Adipocyte (in vitro differentiated cells): Measurements from ENCODE around the gene USH2A.

Experiments
- DNase-seq: peaks from one replicate; pipeline ENCODE4 v3.0.0-alpha.2; 2015; ENCODE audit warnings: low read depth
- H3K27me3 ChIP-seq: replicated peaks from 2 replicates; pipeline ENCODE4 v1.7.0; 2013; ENCODE audit warnings: mild to moderate bottlenecking, low read length, moderate library complexity; ENCODE audit not compliant: control insufficient read depth, insufficient read depth
- H3K36me3 ChIP-seq: 2 replicates; pipeline ENCODE4 v1.7.0; 2013; ENCODE audit warnings: low read length, mild to moderate bottlenecking, moderate library complexity; ENCODE audit not compliant: control insufficient read depth, insufficient read depth, severe bottlenecking
- H3K4me1 ChIP-seq: 2 replicates; pipeline ENCODE4 v1.7.0; 2013; ENCODE audit warnings: mild to moderate bottlenecking, low read length, moderate library complexity; ENCODE audit not compliant: control insufficient read depth, insufficient read depth
- H3K4me3 ChIP-seq: 2 replicates; pipeline ENCODE4 v1.7.0; 2013; ENCODE audit warnings: mild to moderate bottlenecking, low read length, moderate library complexity
- H3K9ac ChIP-seq: 2 replicates; pipeline ENCODE4 v1.7.0; 2013; ENCODE audit warnings: mild to moderate bottlenecking, low read length, moderate library complexity
- H3K9me3 ChIP-seq: 2 replicates; pipeline ENCODE4 v1.7.0; 2013; ENCODE audit warnings: mild to moderate bottlenecking, low read length, moderate library complexity; ENCODE audit not compliant: control insufficient read depth

USH2A gene

GRCh38 chr1:216223486-216223885 is 199.8 kb downstream of the USH2A start:
- no peak overlapping the region for H3K4me3 ChIP-seq
- no peaks in the 10 kb centered on the region for H3K27me3 ChIP-seq
- no peak overlapping the region for H3K9ac ChIP-seq
- H3K36me3 ChIP-seq, result no peaks in the 10 kb centered on the region
- peaks cover 4% of the 10 kb centered on the region for H3K9me3 ChIP-seq
- no peak for DNase-seq
- H3K4me1 ChIP-seq, result no peaks in the 10 kb centered on the region

- DNase-seq, result peak; percentile 49
- Histone ChIP-seq H3K36me3 (no peaks in the 10 kb centered on the region), H3K4me1 (no peaks in the 10 kb centered on the region), H3K27me3 (no peaks in the 10 kb centered on the region), H3K9ac (no peak overlapping the region), H3K9me3 (peaks cover 4% of the 10 kb centered on the region), H3K4me3 (no peak overlapping the region)
These were observed 201.0 kb downstream of the USH2A start for GRCh38 chr1:216222288-216222687.

GRCh38 chr1:216221260-216221700 is 202.0 kb downstream of the USH2A start:
- H3K9me3 ChIP-seq, result peaks cover 1% of the 10 kb centered on the region
- H3K9ac ChIP-seq, result peak overlapping the region; percentile 53
- H3K36me3 ChIP-seq, result no peaks in the 10 kb centered on the region
- peak overlapping the region; percentile 82 for H3K4me3 ChIP-seq
- no peaks in the 10 kb centered on the region for H3K4me1 ChIP-seq
- DNase-seq, result peak; percentile 95
- no peaks in the 10 kb centered on the region for H3K27me3 ChIP-seq

GRCh38 chr1:216216305-216216704 is 206.9 kb downstream of the USH2A start:
- H3K4me3 ChIP-seq, result no peak overlapping the region
- H3K4me1 ChIP-seq, result no peaks in the 10 kb centered on the region
- no peaks in the 10 kb centered on the region for H3K9me3 ChIP-seq
- no peak for DNase-seq
- no peaks in the 10 kb centered on the region for H3K27me3 ChIP-seq
- no peaks in the 10 kb centered on the region for H3K36me3 ChIP-seq
- H3K9ac ChIP-seq, result no peak overlapping the region

- DNase-seq, result peak; percentile 15
These were observed 208.1 kb downstream of the USH2A start for GRCh38 chr1:216215169-216215568.

GRCh38 chr1:216212826-216213225 is 210.4 kb downstream of the USH2A start:
- H3K4me3 ChIP-seq, result no peak overlapping the region
- H3K36me3 ChIP-seq, result no peaks in the 10 kb centered on the region
- H3K9ac ChIP-seq, result no peak overlapping the region
- no peak for DNase-seq
- no peaks in the 10 kb centered on the region for H3K9me3 ChIP-seq
- H3K4me1 ChIP-seq, result no peaks in the 10 kb centered on the region
- no peaks in the 10 kb centered on the region for H3K27me3 ChIP-seq

More at GRCh38 chr1:216215169-216215568, 208.1 kb downstream of the USH2A start:
- no peak overlapping the region for H3K9ac ChIP-seq
- H3K27me3 ChIP-seq, result no peaks in the 10 kb centered on the region
- no peaks in the 10 kb centered on the region for H3K36me3 ChIP-seq
- H3K4me1 ChIP-seq, result no peaks in the 10 kb centered on the region
- H3K4me3 ChIP-seq, result no peak overlapping the region
- no peaks in the 10 kb centered on the region for H3K9me3 ChIP-seq

GRCh38 chr1:216210081-216210480 is 213.2 kb downstream of the USH2A start:
- Histone ChIP-seq H3K36me3 (no peaks in the 10 kb centered on the region), H3K27me3 (no peaks in the 10 kb centered on the region), H3K9ac (no peak overlapping the region), H3K4me3 (no peak overlapping the region), H3K4me1 (no peaks in the 10 kb centered on the region), H3K9me3 (no peaks in the 10 kb centered on the region)
- DNase-seq, result peak; percentile 59

GRCh38 chr1:216209125-216209524 is 214.1 kb downstream of the USH2A start:
- H3K4me1 ChIP-seq, result no peaks in the 10 kb centered on the region
- no peak overlapping the region for H3K9ac ChIP-seq
- no peaks in the 10 kb centered on the region for H3K9me3 ChIP-seq
- DNase-seq, result no peak
- H3K27me3 ChIP-seq, result no peaks in the 10 kb centered on the region
- H3K36me3 ChIP-seq, result no peaks in the 10 kb centered on the region
- H3K4me3 ChIP-seq, result no peak overlapping the region

- no peak for DNase-seq
- H3K4me3 ChIP-seq, result no peak overlapping the region
- H3K4me1 ChIP-seq, result no peaks in the 10 kb centered on the region
- H3K27me3 ChIP-seq, result no peaks in the 10 kb centered on the region
- H3K36me3 ChIP-seq, result no peaks in the 10 kb centered on the region
- H3K9ac ChIP-seq, result no peak overlapping the region
- H3K9me3 ChIP-seq, result no peaks in the 10 kb centered on the region
These were observed 216.1 kb downstream of the USH2A start for GRCh38 chr1:216207154-216207553.

GRCh38 chr1:216205176-216205575 is 218.1 kb downstream of the USH2A start:
- Histone ChIP-seq H3K36me3 (no peaks in the 10 kb centered on the region), H3K9me3 (no peaks in the 10 kb centered on the region), H3K4me3 (no peak overlapping the region), H3K27me3 (no peaks in the 10 kb centered on the region), H3K9ac (no peak overlapping the region), H3K4me1 (no peaks in the 10 kb centered on the region)
- no peak for DNase-seq

- H3K4me1 ChIP-seq, result no peaks in the 10 kb centered on the region
- no peak overlapping the region for H3K4me3 ChIP-seq
- H3K36me3 ChIP-seq, result no peaks in the 10 kb centered on the region
- no peak for DNase-seq
- no peak overlapping the region for H3K9ac ChIP-seq
- H3K27me3 ChIP-seq, result no peaks in the 10 kb centered on the region
- no peaks in the 10 kb centered on the region for H3K9me3 ChIP-seq
These were observed 221.3 kb downstream of the USH2A start for GRCh38 chr1:216201946-216202345.

GRCh38 chr1:216200941-216201340 is 222.3 kb downstream of the USH2A start:
- Histone ChIP-seq H3K27me3 (peaks cover 3% of the 10 kb centered on the region), H3K36me3 (no peaks in the 10 kb centered on the region)
- no peak for DNase-seq

More at GRCh38 chr1:216200941-216201340, 222.3 kb downstream of the USH2A start:
- Histone ChIP-seq H3K4me3 (no peak overlapping the region), H3K9ac (no peak overlapping the region), H3K4me1 (no peaks in the 10 kb centered on the region), H3K9me3 (no peaks in the 10 kb centered on the region)
